Measurements from ENCODE around the gene RBM10. TPM values are rescaled to one million over a fixed set of nuclear protein-coding genes. Genes with fewer than 3 reads are reported as not detected.

The RBM10 gene
- total RNA-seq, 1 experiment from 2014 or later: 80.9 TPM

- no peak for TF ChIP-seq CTCF (conservative IDR thresholded peaks at IDR 0.05; ENCODE audit: low read depth, low read length)
- no peak for TF ChIP-seq EZH2 (IDR thresholded peaks at IDR 0.05; ENCODE audit: borderline replicate concordance, low read depth, low read length, poor library complexity, severe bottlenecking)
- Histone ChIP-seq H3K27ac (ENCODE audit: low read depth, low read length, poor library complexity, severe bottlenecking) (no peak overlapping the region), H3K9me3 (ENCODE audit: low read depth, low read length, poor library complexity, severe bottlenecking) (no peaks in the 10 kb centered on the region), H3K4me3 (ENCODE audit: low read depth, low read length, poor library complexity, severe bottlenecking) (no peak overlapping the region), H3K4me1 (ENCODE audit: insufficient read depth, low read length, poor library complexity, severe bottlenecking) (peaks cover 14% of the 10 kb centered on the region), H3K27me3 (replicated peaks; ENCODE audit: insufficient read depth, low read depth, low read length, poor library complexity) (no peaks in the 10 kb centered on the region), H3K36me3 (ENCODE audit: insufficient read depth, low read length, poor library complexity, severe bottlenecking) (peaks cover 42% of the 10 kb centered on the region)
- BruUV-seq (replicated peaks): no TSS peak
- intact Hi-C loops (cut with micrococcal nuclease; ENCODE audit: unreplicated experiment): no loop called here
- POLR2A ChIA-PET (ENCODE audit: low non-redundant PET): no interaction called here
- CTCF ChIA-PET: no interaction called here
- DNase-seq (ENCODE audit: low spot score): no peak
These were observed 76.7 kb downstream of the RBM10 start for GRCh38 chrX:47221756-47222155.

DNA sequence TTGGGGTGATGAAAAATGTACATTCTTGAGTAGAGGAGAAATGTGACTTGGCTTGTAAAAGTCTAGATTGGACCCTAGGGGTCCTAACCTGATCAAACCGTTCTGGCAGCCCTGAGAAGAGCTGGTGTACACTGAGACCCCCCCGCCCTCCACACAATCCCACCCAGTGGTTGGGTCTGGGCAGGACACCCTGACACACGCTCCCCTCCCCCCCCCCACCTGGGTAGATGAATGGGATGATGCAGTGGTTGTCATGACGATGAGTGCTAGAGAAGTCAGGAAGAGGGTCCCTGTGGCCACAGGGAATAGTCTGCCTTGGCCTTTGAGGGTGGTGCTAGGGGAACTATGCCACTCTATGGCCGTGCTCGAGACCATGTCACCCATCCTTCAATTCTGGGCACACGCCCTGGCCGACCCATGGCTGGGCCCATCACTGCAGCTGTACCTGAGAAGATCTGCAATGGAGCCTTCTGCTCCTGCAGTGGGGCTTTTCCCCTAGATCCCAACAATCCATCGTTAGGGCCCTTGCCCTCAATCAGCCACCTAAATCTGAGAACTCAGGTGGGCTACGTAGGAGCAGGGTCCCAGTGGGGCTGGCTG lies 77.8 kb downstream of the RBM10 start:
- BruUV-seq (replicated peaks): no TSS peak
- H3K27ac ChIP-seq (ENCODE audit: low read depth, low read length, poor library complexity, severe bottlenecking): no peak overlapping the region
- no peaks in the 10 kb centered on the region for H3K27me3 ChIP-seq (replicated peaks; ENCODE audit: insufficient read depth, low read depth, low read length, poor library complexity)
- H3K4me1 ChIP-seq (ENCODE audit: insufficient read depth, low read length, poor library complexity, severe bottlenecking): peaks cover 6% of the 10 kb centered on the region
- intact Hi-C loops (cut with micrococcal nuclease; ENCODE audit: unreplicated experiment): no loop called here
- H3K9me3 ChIP-seq (ENCODE audit: low read depth, low read length, poor library complexity, severe bottlenecking): no peaks in the 10 kb centered on the region
- TF ChIP-seq EZH2 (IDR thresholded peaks at IDR 0.05; ENCODE audit: borderline replicate concordance, low read depth, low read length, poor library complexity, severe bottlenecking) (no peak), CTCF (conservative IDR thresholded peaks at IDR 0.05; ENCODE audit: low read depth, low read length) (no peak)
- H3K36me3 ChIP-seq (ENCODE audit: insufficient read depth, low read length, poor library complexity, severe bottlenecking): peaks cover 52% of the 10 kb centered on the region
- DNase-seq (ENCODE audit: low spot score): no peak
- ChIA-PET CTCF (no interaction called here), POLR2A (ENCODE audit: low non-redundant PET) (no interaction called here)
- H3K4me3 ChIP-seq (ENCODE audit: low read depth, low read length, poor library complexity, severe bottlenecking): no peak overlapping the region

DNA sequence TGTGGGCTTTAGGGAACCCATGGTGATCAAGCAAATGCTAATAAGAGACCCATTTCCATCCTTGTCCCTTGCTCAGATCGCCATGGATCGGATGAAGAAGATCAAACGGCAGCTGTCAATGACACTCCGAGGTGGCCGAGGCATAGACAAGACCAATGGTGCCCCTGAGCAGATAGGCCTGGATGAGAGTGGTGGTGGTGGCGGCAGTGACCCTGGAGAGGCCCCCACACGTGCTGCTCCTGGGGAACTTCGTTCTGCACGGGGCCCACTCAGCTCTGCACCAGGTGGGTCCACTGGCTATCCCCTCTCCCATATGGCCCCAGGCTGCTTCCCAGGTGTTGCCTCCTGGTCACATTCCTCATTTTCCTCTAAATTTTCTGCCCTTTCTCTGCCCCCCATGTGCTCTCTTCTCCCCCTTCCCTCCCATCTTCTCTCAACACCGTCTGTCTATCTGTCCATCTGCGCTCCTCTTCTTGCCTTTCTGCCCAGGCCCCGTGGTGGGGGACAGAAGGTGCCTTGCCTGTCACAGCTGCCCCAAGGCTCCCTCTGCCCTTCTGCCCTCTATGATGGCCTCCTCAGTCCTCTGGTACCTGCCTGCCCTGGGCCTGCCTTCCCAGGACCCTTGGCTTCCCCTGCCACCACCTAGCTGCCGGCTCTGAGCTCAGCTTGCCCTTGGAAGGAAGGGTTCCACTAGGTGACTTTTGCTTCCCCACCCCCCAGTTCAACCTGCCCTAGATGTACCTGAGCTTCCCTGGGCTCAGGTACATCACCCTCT lies 78.6 kb downstream of the RBM10 start:
- POLR2A ChIA-PET (ENCODE audit: low non-redundant PET): no interaction called here
- CTCF ChIA-PET: no interaction called here
- H3K4me1 ChIP-seq (ENCODE audit: insufficient read depth, low read length, poor library complexity, severe bottlenecking): peaks cover 6% of the 10 kb centered on the region
- TF ChIP-seq EZH2 (IDR thresholded peaks at IDR 0.05; ENCODE audit: borderline replicate concordance, low read depth, low read length, poor library complexity, severe bottlenecking) (no peak), CTCF (conservative IDR thresholded peaks at IDR 0.05; ENCODE audit: low read depth, low read length) (no peak)
- H3K9me3 ChIP-seq (ENCODE audit: low read depth, low read length, poor library complexity, severe bottlenecking): no peaks in the 10 kb centered on the region
- H3K36me3 ChIP-seq (ENCODE audit: insufficient read depth, low read length, poor library complexity, severe bottlenecking): peaks cover 60% of the 10 kb centered on the region
- H3K4me3 ChIP-seq (ENCODE audit: low read depth, low read length, poor library complexity, severe bottlenecking): no peak overlapping the region
- H3K27ac ChIP-seq (ENCODE audit: low read depth, low read length, poor library complexity, severe bottlenecking): no peak overlapping the region
- no peak for DNase-seq (ENCODE audit: low spot score)
- intact Hi-C loops (cut with micrococcal nuclease; ENCODE audit: unreplicated experiment): no loop called here
- no TSS peak for BruUV-seq (replicated peaks)
- no peaks in the 10 kb centered on the region for H3K27me3 ChIP-seq (replicated peaks; ENCODE audit: insufficient read depth, low read depth, low read length, poor library complexity)

Data from A673 (cell line).